GM18858 (cell line): ENCODE data around the gene FILIP1.

ENCODE experiments used
- ATAC-seq: cut with Tn5 transposase; IDR thresholded peaks from one replicate; pipeline ENCODE4 v1.9.1; 2021; ENCODE audit not compliant: unreplicated experiment

FILIP1 gene

GRCh38 chr6:75493400-75494064 lies at the start of gene FILIP1:
TSS of gene FILIP1 (minus strand) at chr6:75493800. CDS start at chr6:75414972, 78,828 bp downstream.
- ATAC-seq: no peak

GRCh38 chr6:75543311-75543710 lies 49.7 kb upstream of the FILIP1 start:
- no peak for ATAC-seq

- no peak for ATAC-seq
Measured at GRCh38 chr6:75539136-75539535, 45.5 kb upstream of the FILIP1 start.

GRCh38 chr6:75532521-75532920 lies 38.9 kb upstream of the FILIP1 start:
- ATAC-seq: no peak

GRCh38 chr6:75531174-75531573 lies 37.6 kb upstream of the FILIP1 start:
- no peak for ATAC-seq

GRCh38 chr6:75530696-75531095 lies 37.1 kb upstream of the FILIP1 start:
- no peak for ATAC-seq

- no peak for ATAC-seq
Measured at GRCh38 chr6:75528423-75528822, 34.8 kb upstream of the FILIP1 start.

- ATAC-seq: peak; percentile 94
Measured at GRCh38 chr6:75526502-75527127, 33.0 kb upstream of the FILIP1 start.

GRCh38 chr6:75525682-75526081 lies 32.1 kb upstream of the FILIP1 start:
- no peak for ATAC-seq

- ATAC-seq: no peak
Measured at GRCh38 chr6:75524322-75524972, 30.8 kb upstream of the FILIP1 start.

- no peak for ATAC-seq
Measured at GRCh38 chr6:75516757-75517156, 23.2 kb upstream of the FILIP1 start.

- ATAC-seq: no peak
Measured at GRCh38 chr6:75512591-75512990, 19.0 kb upstream of the FILIP1 start.

- ATAC-seq: no peak
Measured at GRCh38 chr6:75505424-75505823, 11.8 kb upstream of the FILIP1 start.

GRCh38 chr6:75504465-75505222 lies 11.0 kb upstream of the FILIP1 start:
- ATAC-seq: no peak

- no peak for ATAC-seq
Measured at GRCh38 chr6:75503291-75503690, 9.7 kb upstream of the FILIP1 start.

- ATAC-seq: no peak
Measured at GRCh38 chr6:75502884-75503283, 9.3 kb upstream of the FILIP1 start.

GRCh38 chr6:75501756-75502155 lies 8.2 kb upstream of the FILIP1 start:
- ATAC-seq: no peak

GRCh38 chr6:75499640-75500039 lies 6.0 kb upstream of the FILIP1 start:
- no peak for ATAC-seq

- ATAC-seq: no peak
Measured at GRCh38 chr6:75498862-75499261, 5.3 kb upstream of the FILIP1 start.

- no peak for ATAC-seq
Measured at GRCh38 chr6:75497994-75498393, 4.4 kb upstream of the FILIP1 start.

GRCh38 chr6:75495011-75495410 lies 1.4 kb upstream of the FILIP1 start:
- no peak for ATAC-seq

GRCh38 chr6:75494290-75494689 lies 690 bp upstream of the FILIP1 start:
- no peak for ATAC-seq
